Gastrocnemius medialis (tissue), 4 donors: ENCODE results near the gene LRIG2.

Experiments
- CTCF ChIP-seq, 5 experiments: fragments of 450-650 bp in 3 of 5; fragments of 200-600 bp in 2 of 5; sonication (generic) in 2 of 5; IDR thresholded peaks in 4 of 5; conservative IDR thresholded peaks in 1 of 5; 1 replicate in 4 of 5; 2 replicates in 1 of 5; pipeline ENCODE4 v1.5.1; 2016 to 2019; ENCODE audit warnings: antibody characterized with exemption in 5 of 5, mild to moderate bottlenecking in 3 of 5, moderate library complexity in 3 of 5
- POLR2A ChIP-seq, 2 donors: fragments of 450-650 bp; IDR thresholded peaks; one replicate each; pipeline ENCODE4 v1.6.1; 2017; ENCODE audit warnings: antibody characterized with exemption in 2 of 2, mild to moderate bottlenecking in 2 of 2, moderate library complexity in 2 of 2

GRCh38 chr1:113125517-113125916, 52.5 kb downstream of the LRIG2 start:
- TF ChIP-seq CTCF (IDR thresholded peaks at IDR 0.05 in 4 of 5, conservative IDR thresholded peaks at IDR 0.05 in 1 of 5): no peak
- no peak for TF ChIP-seq POLR2A (IDR thresholded peaks at IDR 0.05)
